Measurements from ENCODE around the gene UNCX.

UNCX gene

DNA sequence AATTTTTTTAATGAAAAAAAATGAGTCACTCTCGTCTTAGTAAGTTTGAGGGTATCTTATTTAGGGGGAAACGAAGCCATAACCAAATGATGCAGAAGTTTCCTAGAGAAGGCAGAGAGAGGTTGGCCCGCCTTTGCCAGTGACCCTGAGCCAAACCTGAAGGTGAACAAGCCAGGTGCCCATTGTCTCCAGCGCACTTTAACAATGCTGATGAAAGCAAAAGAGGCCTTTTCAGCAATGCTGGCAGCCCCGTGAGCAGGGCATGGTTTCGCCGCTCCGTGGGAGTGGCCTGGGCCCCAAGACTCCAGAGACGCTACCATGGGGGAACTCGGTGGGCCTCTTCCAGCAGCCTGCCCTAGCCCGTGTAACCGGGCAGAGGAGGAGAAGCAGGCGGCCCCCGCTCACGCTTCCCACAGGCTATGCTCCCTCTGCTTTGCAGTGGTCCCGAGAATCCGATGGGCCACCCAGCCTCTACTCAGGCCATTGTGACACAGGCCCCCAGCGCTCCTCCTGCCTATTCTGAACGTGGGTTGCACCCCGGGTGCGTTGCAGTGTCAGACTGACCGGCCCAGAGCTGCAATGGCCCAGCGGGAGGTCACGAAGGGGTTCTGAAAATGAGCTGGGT is 14.0 kb upstream of the UNCX start:
- DNase-seq, result no peak

DNA sequence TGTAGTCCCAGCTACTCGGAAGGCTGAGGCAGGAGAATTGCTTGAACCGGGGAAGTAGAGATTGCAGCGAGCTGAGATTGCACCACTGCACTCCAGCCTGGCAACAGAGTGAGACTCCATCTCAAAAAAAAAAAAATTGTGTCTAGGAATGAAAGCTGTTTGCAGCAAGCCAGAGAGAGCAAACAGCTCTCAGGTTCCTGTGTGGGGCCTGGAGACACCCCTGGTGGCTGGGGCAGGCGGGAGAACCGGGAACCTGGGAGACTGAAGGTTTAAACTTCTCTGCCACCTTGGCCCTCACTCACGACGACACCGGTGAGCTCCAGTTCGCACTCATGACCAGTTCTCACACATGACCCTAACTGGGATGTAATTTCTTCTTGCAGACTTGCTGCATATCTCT is 13.2 kb upstream of the UNCX start:
- no peak for DNase-seq

DNA sequence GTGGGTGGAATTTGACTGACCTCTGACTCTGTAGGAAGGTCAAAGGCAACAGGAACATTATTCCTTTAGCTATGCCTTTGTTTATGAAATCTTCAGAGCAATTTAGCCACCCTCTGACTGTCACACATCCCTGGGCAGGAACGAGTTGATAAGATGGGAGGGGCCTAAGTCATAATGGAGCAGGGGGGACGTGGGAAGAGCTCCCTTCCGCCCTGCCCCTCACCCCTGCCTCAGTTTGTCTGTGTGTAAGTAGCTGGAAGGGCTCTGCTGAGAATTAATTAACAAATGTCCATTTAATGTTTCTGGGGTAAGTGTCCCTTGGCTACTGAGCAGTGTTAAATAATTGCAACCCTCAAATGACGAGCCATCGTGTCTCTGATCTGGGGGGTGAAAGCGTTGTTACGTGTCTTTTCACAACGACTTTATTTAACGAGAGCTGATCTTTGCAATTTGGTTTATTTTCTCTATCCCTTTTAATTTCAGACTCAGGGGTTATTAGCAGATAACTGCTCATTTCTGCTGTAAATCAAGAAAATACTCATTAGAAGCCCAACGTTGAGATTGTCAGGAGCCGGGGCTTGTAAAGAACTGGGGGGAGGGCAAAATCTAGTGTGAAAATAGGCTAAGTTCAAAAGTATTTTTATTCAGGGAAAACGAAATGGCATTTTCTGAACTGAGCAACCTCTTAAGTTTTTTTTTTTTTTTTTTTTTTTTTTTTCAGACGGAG is 12.5 kb upstream of the UNCX start:
- no peak for DNase-seq

DNA sequence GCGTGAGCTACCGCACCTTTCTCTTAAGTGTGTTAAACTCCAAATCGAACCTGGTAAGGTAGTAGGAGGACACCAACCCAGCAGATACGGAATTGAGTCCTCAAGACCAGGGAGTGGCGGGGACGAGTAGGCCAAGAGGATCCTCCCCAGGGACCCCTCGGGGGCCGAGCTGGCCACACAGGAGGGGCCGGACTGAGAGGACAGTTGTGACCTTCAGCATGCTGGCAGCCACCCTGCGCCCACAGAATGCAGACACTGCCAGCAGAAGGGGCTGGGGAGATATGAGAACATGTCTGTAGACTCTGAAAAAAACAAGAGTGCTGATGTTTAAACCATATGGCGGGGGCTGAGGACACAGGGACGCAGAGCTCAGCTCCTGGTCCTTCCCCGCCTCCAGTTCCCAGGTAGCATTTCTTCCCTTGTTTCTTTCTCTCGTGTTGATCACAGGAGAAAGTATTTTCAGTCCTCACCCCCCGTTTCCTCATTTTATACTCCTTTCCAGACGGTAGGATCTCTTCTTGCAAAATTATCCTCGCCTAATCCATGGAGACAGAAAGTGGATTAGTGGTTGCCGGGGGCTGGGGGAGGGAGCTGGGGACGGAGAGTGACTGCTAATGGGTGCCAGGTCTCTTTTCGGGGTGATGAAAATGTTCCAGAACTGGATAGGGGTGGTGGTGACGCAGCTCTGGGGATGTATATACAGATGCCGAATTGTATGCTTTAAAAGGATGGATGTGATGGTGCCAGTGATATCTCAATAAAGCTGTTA is 11.5 kb upstream of the UNCX start:
- no peak for DNase-seq

DNA sequence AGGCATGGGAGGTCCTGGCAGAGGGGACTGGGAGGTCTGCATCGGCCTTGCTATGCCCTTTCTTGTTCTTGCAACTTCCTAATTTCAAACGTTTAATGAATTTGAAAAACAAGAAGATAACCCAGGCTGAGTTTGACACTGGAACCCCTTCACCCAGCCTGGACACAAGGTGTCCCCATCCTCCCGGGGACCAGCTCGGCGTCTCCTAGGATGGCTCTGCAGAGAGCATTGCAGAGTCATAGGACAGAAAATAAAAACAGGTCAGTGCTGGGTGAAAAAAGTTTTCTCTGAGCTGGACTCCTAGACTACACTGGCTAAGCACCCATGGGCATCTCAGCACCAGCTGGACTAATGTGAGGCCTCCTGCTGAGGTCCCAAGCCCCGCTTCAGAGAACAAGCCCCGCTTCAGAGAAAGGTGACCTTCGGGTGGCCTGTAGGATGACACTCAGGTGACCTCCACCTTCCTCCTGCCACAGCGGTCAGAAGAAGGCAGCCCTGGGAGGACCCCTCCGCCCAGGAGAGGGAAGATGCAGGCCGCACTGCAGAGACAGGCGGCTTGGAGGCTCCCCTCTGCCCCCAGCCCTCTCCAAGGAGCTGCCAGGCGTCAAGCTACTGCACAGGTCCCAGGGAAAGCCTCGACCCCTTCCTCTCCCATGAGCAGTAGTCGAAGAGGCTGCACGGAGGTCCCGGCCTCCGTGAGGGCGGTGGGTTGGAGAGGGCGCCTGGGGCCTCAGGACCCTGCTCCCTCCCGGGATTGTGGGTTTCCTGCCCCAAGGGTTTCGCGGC is 9.3 kb upstream of the UNCX start:
- no peak for DNase-seq

DNA sequence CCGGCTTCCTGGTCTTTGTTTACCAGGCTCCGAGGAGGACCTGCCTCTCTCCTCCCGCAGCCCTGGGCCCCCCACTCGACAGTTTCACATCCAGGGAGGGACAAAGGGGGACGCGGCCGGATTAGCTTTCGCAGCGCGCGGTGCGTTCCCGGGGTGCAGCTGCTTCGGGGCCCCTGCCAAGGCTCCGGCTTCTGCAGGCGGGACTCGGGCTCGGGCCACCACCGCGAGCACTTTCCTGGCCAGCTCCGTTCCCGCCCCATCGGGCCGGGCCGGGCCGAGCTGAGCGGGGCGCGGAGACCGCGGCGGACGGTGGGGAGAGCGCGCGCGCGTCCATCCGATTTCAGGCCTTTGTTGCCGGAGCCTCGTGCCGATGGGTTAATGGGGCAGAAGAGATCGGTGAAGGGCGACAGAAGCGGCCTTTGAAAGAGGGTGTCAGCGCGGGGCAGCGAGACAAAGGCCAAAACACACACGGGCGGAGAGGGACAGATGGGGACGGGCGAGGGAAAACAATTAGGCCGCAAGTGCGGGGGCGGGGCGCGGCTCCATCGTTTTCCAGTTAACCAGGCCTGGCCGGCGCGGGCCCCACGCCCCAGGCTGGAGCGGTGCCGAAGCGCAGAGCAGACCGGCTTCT is 8.5 kb upstream of the UNCX start:
- no peak for DNase-seq

DNA sequence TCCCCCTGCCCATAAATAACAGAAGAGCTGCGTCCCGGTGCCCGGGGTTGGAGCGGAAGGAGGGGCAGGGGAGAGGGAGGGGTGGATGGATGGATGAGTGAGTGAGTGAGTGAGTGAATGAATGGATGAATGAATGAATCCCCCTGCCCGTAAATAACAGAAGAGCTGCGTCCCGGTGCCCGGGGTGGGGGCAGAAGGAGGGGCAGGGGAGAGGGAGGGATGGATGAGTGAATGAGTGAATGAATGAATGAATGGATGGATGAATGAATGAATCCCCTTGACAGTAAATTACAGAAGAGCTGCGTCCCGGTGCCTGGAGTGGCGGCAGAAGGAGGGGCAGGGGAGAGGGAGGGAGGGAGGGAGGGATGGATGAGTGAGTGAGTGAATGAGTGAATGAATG is 7.6 kb upstream of the UNCX start:
- DNase-seq, result no peak

DNA sequence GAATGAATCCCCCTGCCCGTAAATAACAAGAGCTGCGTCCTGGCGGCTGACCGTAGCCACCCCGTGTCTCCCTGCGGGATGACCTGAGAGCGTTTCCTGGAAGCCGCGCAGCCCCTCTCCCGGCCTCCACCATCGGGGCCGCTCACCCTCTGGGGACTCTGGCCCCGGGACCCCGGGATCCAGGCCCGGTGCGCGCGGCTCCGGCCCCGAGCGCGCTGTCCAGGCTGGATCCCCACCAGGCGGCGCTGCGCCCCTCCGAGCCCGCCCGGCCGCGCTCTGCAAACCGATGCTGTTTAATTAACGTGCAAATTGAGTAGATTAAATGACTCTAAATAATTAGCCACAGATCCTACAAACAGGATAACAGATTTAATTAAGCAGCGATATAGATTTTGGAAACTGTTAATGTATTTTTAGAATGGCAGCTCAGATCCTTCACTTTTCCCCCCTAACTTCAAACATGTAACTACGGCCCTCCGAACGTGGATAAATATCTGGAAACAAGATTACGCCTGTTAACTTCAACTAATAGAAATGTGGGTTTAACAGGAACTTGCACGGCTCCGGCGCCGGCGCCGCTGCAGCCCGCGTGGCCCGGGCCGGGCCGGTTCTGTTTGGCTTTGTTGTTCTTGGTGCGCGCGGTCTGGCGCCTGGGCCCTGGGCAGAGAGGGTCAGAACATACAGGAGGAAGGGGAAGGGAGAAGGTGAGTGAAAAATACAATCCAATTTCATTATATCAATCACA is 7.1 kb upstream of the UNCX start:
- DNase-seq, result peak; percentile 49

DNA sequence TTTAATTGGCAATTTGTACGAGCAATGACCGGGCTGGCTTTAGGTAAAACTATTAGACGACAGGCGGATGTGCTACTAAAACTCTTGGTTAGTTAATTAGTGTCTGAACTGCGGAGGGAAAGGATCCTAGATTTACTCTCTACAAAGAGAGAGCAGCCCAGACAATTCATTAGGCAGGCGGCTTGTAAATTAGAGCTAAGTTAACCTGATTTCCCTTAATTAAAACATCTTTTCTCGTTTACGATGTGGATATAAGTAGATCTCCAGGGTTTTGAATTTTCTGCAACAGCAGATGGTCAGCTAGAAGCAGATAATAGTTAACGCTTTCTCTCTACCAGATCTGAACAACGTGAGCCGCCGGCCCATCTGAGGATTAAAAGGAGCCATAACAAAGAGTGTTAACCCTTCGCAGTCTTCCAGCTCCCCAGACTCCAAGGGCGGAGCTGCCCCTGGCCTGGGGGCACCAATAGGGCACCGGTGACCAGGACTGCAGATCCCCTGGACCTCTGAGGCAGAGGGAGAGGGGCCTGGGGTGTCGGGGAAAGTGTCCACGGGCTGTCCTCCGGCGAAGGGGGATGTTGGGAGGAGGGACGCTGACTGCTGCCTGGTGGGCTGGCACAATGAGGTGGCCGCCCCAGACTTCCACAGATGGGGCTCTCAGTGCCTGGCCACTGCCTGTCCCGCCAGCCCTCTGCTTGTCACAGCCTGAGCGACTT is 6.3 kb upstream of the UNCX start:
- no peak for DNase-seq

DNA sequence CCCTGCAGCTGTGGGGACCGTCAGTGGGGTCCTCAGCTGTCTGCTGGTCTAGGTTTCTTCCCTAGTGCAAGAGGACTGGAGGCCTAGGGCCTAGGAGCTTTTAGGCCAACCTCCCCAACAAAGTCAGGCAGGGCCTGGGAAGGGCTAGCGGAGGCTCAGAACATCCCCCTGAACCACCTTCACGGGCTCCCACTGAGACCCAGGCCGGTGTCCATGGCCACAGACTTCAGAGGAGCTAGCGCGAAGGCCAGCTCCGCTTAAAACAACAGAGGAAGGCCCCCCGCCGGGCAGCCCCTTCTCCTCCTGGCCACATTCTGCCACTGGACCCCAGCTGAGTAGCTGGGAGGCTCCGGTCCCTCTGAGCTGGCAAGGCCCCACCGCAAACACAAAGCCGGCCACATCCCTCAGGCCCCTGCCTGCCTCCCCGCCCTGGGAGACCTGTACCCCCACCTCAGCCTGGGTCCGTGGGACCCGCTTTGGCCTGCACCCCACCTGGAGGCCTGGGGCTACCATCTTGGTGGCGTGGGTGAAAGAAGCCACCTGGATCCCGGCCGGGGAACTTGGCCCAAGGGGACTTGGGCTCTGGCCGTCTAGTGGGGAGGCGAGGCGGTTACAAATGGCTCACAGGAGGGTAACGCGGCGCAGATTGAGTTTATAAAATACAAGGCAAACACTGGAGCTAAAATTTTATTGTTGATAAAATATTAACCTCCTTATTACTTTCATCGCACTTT is 5.4 kb upstream of the UNCX start:
- no peak for DNase-seq

DNA sequence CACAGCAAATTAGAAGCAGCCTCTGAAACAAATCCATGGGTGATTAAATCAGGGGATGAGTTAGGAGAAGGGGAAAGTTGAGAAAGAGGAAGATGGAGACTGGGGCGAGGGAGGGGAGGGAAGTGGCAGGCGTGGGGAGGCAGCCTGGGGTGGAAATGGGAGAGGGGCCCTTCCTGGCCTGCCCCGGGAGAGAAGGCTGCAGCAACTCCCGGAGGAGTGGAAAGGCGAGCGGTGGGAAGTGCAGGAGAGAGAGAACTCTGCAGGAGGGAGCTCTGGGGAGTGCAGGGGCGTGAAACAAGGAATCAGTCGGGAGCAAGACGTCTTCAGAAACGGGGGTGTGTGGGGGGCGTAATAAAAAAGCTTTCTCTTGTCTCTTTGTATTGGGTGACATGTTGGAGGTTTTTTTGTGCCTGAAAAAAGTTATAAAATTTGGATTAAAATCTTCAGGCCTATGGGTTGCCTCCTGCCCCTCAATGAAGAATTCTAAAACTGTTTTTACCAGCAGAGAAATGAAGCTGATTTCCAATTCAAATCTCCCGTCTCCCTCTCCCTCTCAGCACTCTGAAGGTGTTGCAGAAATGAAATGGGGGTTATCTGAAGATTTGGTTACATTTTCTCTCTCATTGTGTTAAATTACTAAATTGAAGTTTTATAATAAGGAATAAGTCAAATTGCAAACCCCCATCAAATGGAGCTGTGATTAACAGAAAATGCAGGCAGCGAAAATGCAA is 4.7 kb upstream of the UNCX start:
- DNase-seq, result no peak

DNA sequence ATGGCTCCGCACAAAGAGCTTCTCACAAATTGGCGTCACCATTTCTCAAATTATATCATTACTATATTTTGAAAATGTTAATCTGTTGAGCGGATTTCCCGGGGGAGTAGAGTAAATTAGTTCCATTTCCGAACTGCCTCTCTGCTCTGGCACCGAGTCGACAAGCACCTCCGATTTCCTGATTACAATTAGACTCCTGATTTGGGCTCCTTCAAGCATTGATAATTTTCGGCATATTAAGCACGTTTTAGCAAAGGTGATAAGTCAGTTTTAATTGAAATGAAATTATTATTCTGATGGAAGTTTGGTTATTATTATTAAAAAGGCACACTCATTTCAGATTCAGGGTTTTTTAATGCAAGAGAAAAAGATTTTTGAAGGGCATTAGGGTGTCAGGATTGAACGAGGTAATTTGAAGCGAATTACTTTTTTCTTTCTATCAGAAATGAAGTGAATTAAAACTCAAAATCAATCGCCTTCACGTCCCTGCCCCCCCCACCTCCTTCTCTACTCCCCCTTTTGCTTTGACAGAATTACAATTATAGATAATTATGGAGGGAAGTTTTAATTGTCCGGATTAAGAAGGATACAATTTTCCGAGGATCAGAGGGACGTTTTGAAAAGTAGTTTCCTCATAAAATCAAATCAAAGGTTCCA is 4.0 kb upstream of the UNCX start:
- DNase-seq, result no peak

DNA sequence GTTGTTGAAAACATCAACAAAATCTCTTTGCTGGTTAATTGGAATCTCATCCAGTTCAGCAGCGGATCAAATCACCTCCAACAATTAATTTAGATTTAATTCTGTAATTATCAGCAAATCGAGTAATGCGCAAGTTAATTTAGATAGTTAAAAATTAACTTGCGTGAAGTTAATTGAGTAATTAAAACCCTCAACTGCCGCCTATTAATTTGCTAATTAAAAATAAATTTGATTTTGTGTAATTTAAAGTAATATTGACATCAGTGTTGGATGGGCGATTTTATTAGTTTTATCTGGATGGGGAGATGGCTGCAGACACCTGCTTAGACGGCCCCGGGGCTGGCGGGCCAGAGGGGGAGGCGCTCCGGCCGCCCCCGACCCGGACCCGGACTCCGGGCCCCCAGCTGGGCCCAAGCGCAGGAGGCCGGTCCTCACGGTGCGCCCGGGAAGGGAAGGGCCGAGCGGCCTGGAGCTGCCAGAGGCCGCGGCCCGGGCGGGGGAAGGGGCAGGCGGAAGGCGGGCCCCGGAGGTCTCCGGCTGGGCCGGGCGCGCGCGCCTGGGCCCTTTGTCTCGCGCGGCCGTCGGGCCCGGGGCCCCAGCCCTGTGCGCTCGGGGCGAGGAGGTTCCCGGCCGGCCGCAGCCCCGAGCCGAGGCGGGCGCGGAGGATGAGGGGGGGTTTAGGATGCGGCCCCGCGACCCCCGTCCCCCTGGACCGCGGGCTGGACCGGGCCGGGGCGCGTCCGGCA is 3.3 kb upstream of the UNCX start:
- no peak for DNase-seq

DNA sequence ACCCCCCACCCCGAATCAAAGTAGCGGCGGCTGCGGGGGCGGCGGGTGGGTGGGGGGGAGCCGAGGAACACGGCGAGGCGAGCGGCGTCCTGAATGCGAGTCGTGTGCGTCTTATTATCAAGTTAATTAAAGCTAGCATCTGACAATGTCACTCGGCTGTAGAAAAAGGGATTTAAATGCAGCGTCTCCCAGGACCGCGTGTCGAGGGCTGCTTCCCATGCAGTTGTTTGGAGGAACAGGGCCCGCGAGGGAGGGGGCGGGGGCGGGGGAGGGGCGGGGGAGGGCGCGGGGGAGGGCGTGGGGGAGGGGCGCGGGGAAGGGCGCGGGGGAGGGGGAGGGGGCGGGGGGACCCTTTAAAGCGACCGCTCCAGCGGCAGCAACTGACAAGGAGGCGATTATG is 2.7 kb upstream of the UNCX start:
- no peak for DNase-seq

DNA sequence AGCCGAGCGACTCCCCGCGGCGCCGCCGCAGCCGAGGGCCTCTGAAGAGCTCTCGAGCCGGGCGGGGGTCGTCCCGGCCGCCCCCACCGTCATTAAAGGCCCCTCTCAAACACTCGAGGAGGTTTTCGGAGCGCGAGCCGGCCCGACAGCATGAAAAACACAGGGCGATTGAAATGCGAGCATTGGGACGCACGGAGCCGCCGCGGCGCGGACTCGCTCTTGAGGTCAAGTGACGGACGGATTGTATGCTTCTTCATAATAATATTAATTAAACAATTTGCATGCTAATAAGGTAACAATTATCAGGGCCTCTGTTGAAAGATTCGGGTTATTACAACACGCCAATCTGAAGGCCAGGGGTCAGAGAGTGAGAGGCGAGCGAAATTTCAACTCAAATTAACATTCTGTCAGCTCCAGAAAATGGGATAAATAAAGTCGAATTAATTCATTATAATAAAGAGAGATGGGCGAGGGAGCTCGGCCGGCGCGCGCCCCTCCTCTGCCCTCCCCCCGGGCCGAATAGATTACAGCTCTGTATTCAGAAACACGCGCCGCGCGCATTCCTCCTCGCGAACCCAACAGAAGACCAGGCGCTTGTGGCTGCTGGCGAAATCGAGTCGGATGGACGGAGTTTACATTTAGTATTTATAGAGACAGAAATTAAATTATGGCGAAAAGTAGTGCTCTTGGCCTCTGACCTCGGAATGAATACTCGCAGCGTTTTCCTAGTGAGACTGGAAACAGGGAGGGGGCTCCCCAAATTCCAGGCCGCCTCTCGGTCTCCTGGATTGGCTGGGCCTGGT is 2.1 kb upstream of the UNCX start:
- DNase-seq, result no peak

DNA sequence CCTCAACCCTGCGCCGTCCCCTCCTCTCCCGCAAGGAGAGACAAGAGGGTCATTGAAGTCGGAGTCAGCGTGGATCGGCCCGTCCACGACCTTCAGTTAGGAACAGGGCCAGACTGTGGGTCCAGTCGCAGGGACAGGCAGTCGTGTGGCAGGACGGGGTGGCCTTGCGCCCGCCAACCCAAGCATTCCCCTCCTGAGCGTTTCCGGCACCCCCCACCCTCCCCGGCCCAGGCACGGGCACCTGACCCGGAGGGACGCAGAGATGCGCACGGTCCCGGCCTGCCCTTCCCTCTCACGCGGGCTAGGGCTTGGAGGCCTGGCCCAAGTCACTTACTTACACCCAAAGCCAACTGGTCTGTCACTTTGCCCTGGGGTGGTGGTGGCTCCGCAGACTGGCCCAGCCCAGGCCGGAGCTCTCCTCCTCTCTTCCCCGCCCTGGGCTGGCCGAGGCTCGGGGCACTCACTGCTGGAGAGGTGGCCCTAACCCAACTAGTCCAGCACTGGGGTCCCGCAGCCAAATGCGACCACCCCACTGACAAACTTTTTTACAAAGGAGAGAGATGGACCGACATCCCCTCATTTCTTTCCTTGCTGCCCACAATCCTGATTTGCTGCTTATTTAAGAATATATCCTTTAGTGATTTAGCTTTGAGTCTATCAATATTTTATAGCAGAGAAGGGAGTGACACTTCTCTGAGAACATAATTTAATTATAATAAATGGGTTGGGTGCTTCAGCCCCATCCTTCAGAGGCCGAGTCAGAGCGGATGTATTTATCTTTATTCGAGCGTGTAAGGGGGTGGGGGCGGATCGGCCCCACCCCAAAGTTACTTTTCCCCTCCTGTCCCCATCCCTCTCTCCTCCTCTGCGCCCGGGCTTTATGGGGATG is 1.2 kb upstream of the UNCX start:
- no peak for DNase-seq

DNA sequence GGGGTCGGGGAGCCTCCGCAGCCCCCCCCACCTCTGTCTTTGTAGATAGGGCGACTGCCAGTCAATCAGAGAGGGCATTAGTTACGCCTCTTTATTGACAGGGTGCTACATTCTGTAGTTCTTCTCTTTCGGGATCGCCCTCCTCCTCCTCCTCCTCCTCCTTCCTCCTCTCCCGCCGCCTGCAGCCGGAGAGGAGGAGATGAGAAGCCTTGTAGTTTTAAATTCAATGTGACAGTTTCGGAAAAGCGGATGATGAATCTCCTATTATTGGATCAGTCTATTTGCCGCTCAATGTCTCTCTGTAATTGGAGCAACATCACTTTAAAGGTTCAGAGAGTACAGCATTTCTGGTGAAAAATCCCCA is 587 bp upstream of the UNCX start:
- no peak for DNase-seq
